GM21447 (cell line): Measurements from ENCODE around the gene DEF6.
"Not testable (repeated sequence)": the region's sequence is repeated elsewhere in the genome, so short reads cannot be mapped to it uniquely, and the experiment has no call there.

Source experiments
- ATAC-seq: cut with Tn5 transposase; IDR thresholded peaks from one replicate; pipeline ENCODE4 v1.9.1; 2021; ENCODE audit not compliant: unreplicated experiment

Gene DEF6

DNA sequence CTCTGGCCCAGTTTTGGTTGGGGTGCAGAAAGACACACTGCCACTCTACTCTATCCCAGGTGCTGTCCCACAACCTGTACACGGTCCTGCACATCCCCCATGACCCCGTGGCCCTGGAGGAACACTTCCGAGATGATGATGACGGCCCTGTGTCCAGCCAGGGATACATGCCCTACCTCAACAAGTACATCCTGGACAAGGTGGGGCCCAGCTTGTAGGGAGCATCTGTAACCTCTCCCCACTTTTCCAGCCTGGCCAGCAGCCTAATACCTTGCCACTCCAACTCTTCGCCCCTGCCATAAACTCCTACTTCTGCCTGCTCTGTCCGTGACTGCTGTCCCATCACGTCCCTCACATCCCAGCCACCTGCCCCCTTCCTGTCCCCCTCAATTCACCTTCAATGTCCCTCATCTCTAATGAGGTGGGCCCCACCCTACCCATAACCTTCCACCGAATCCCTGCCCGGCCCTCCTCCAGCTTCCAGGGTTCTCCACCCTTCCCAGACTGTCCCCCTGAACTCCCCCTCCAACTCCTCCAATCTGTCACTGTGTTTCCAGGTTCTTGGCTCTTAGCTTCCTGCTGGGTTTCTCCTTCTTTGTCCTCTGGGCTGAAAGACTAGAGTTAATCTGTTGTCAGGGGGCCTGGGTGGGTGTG, 12.1 kb downstream of the DEF6 start:
- ATAC-seq, result no peak

- no peak for ATAC-seq
Measured at GRCh38 chr6:35310265-35310831, 12.7 kb downstream of the DEF6 start.

DNA sequence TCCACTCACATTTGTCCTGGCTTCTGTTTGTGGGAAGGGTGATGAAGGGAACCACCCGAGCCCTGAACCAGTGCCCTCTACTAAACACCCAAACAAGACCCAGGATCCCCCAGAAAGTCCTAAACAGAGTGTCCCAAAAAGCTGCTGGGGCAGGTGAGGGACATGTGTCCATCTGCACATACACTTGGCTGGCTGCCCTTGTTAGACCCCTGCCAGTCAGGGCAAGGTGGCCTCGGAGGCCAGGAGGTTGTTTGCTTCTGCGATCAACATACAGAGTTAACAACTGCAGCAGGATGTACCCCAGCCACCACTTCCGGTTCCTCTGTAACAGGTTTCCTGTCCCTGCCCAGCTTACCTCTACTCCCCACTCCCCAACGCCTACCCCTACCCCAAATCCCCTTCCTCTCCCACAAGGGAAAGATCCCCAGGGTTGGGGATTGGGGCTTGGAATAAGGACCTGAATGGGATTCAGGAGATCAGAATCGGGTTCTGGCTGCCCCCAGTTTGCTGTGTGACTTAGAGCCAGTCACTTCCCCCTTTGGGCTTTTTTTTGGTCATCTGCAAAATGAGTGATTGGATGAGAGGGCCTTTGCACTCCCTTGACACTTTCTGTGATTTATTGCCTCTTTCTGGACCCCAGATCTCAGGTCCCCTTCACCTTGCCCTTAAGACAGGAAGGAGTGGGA, 13.9 kb downstream of the DEF6 start:
- ATAC-seq, result no peak

- ATAC-seq, result no peak
Measured at GRCh38 chr6:35312076-35312800, 14.6 kb downstream of the DEF6 start.

GRCh38 chr6:35312807-35313206, 15.2 kb downstream of the DEF6 start:
- ATAC-seq, result no peak

DNA sequence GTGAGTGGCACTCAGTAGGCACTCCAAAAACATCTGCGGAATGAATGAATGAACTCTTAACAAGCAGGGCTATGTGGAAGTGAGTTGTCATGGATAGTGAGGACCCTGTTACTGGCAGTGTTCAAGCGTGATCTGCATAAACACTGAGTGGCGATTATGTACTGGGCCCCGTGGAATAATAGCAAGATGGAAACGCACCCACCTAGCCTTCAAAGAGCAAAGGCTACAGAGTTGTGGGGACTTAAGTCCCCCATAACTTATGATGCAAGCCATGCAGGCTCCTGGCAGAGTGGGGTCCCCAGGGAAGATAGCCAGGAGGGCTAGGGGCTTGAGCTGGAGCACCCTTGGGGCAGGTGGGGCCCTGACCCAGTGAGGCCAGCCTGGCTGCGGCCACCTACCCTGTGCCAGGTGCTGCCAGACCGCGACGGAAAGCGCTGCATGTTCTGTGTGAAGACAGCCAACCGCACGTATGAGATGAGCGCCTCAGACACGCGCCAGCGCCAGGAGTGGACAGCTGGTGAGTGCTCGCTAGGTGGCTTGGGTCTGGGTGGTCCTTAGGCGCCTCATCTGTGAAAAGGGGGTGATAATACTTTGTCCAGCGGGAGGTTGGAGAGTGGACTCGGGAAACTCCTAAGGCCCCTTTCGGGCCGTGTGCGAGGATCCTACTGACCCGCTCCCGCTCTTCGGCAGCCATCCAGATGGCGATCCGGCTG, 20.0 kb downstream of the DEF6 start:
- no peak for ATAC-seq

GRCh38 chr6:35318196-35319171, 20.9 kb downstream of the DEF6 start:
- ATAC-seq, result no peak

- ATAC-seq, result no peak
Measured at GRCh38 chr6:35319346-35320030, 21.9 kb downstream of the DEF6 start.

DNA sequence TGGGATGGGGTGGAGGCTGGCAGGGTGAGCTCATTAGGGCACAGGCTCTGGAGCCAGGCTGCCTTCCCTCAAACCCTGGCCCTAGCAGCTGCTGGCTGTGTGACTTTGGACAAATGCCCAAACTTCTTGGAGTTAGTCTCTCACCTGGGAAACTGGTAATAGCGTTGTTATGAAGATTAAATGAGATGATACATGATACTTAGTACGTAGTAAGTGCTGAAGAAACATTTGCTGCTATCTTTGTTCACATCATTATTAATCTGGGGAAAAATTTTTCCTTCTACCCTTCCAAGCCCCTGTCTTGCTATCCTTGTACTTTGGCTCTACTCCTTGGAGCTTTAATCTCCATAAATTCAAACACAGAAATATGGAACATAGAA, 22.4 kb downstream of the DEF6 start:
- ATAC-seq, result no peak

DNA sequence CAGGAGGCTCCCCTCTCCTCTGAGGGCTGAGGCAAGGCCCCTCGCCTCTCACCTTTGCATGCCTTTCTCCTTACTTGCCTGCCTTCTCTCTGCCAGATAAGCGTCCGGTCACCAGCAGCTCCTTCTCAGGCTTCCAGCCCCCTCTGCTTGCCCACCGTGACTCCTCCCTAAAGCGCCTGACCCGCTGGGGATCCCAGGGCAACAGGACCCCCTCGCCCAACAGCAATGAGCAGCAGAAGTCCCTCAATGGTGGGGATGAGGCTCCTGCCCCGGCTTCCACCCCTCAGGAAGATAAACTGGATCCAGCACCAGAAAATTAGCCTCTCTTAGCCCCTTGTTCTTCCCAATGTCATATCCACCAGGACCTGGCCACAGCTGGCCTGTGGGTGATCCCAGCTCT, 23.5 kb downstream of the DEF6 start:
- ATAC-seq, result no peak

- ATAC-seq, result no peak
Measured at GRCh38 chr6:35327349-35328027, 29.9 kb downstream of the DEF6 start.

DNA sequence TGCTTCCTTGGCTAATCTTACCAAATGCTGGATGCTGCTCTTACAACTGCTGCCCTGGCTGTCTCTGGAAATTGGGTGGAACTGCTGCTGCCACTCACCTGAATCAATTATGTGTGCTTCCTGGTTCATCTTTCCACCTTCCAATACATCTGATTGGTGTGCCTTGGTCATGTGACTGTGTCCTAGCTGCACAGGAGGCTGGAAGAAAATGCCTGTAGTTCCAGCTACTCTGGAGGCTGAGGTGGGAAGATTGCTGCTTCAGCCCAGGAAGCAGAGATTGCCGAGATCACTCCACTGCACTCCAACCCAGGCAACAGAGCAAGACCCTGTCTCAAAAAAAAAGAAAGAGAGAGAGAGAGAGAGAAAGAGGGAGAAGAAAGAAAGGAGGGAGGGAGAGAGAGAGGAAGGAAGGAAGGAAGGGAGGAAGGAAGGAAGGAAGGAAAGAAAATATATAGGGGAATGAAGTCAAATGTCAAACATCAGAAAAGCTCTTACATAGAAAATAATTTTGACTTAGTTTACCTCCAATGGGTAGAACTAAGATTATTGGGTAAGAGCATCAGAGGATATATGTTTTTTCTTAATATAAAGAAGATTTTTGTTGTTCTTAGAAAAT, 30.6 kb downstream of the DEF6 start:
- no peak for ATAC-seq

GRCh38 chr6:35328965-35329364, 31.3 kb downstream of the DEF6 start:
- ATAC-seq, result not testable (repeated sequence)

DNA sequence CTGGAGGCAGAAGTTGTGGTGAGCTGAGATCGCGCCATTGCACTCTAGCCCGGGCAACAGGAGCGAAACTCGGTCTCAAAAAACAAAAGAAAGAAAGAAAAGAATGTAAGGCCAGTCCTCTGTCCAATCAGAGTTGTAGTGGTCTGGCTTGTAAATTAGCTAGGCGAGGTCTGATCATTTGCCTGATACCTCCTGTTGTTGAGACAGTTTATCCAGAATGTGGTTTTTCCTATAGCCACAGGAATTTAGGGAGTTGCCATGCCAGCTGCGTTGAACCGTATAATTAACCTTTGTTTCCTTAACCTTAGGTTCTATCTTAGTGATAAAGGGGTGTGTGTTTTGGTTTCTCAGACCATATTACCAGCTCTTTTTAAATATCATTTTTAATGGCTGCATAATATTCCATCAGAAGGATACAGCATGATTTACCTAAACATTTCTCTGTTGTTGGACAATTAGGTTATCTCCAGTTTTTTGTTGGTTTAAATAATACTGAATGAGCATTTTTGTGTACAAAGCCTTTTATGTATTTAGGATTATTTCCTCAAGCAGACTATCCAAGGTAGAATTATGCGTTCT, 33.0 kb downstream of the DEF6 start:
- no peak for ATAC-seq

DNA sequence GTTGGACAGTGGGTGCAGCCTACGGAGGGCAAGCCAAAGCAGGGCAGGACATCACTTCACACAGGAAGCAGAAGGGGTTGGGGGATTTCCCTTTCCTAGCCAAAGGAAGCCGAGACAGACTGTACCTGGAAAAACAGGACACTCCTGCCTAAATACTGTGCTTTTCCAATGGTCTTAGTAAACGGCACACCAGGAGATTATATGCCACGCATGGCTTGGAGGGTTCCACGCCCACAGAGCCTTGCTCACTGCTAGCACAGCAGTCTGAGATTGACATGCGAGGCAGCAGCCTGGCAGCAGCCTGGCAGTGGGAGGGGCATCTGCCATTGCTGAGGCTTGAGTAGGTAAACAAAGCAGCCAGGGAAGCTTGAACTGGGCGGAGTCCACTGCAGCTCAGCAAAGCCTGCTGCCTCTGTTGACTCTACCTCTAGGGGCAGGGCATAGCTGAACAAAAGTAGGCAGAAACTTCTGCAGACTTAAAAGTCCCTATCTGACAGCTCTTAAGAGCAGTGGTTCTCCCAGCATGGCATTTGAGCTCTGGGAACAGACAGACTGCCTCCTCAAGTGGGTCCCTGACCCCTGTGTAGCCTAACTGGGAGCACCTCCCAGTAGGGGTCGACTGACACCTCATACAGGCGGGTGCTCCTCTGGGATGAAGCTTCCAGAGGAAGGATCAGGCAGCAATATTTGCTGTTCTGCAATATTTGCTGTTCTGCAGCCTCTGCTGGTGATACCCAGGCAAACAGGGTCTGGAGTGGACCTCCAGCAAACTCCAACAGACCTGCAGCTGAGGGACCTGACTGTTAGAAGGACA, 34.7 kb downstream of the DEF6 start:
- ATAC-seq, result not testable (repeated sequence)

DNA sequence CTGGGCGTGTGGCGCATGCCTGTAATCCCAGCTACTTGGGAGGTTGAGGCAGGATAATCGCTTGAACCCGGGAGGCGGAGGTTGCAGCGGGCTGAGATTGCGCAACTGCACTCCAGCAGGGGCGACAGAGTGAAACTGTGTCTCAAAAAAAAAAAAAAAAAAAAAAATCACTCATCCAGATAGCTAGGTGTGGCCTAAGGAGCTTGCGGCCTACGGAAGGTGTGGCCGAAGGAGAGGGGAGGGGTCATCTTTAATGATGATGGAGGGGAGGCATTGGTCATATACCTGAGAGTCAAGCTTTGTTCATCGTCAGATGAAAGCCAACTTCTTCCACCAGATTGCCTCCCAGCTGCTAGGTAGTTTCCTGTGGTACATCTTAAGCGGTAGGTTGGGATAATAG, 43.9 kb downstream of the DEF6 start:
- no peak for ATAC-seq
